ENCODE data around the gene CCSER2. TPM values are rescaled to one million over a fixed set of nuclear protein-coding genes. Genes with fewer than 3 reads are reported as not detected.
"Not testable (repeated sequence)": the region's sequence is repeated elsewhere in the genome, so short reads cannot be mapped to it uniquely, and the experiment has no call there.

The CCSER2 gene
- total RNA-seq, 1 experiment from 2014 or later = 45.0 TPM

- peaks cover 12% of the 10 kb centered on the region for H3K36me3 ChIP-seq
- H3K4me1 ChIP-seq (replicated peaks) = no peaks in the 10 kb centered on the region
Measured at GRCh38 chr10:84477398-84478128, 149.2 kb downstream of the CCSER2 start.

GRCh38 chr10:84478151-84478550 is 149.8 kb downstream of the CCSER2 start:
- Histone ChIP-seq H3K4me3 (no peak overlapping the region), H3K36me3 (peaks cover 12% of the 10 kb centered on the region), H3K27me3 (replicated peaks) (no peaks in the 10 kb centered on the region), H3K9me3 (replicated peaks) (no peaks in the 10 kb centered on the region), H3K27ac (no peak overlapping the region), H3K4me1 (replicated peaks) (no peaks in the 10 kb centered on the region)
- no peak for DNase-seq (ENCODE audit: low read depth in 1 of 2, low spot score in 2 of 2)

More at GRCh38 chr10:84477398-84478128, 149.2 kb downstream of the CCSER2 start:
- DNase-seq (ENCODE audit: low read depth in 1 of 2, low spot score in 2 of 2) = no peak
- no peaks in the 10 kb centered on the region for H3K27me3 ChIP-seq (replicated peaks)
- H3K9me3 ChIP-seq (replicated peaks) = no peaks in the 10 kb centered on the region
- H3K4me3 ChIP-seq = no peak overlapping the region
- no peak overlapping the region for H3K27ac ChIP-seq

GRCh38 chr10:84478679-84479078 is 150.3 kb downstream of the CCSER2 start:
- Histone ChIP-seq H3K4me1 (replicated peaks) (no peaks in the 10 kb centered on the region), H3K9me3 (replicated peaks) (no peaks in the 10 kb centered on the region), H3K36me3 (peaks cover 12% of the 10 kb centered on the region), H3K4me3 (no peak overlapping the region), H3K27ac (no peak overlapping the region), H3K27me3 (replicated peaks) (no peaks in the 10 kb centered on the region)
- no peak for DNase-seq (ENCODE audit: low read depth in 1 of 2, low spot score in 2 of 2)

GRCh38 chr10:84484541-84484940 is 156.2 kb downstream of the CCSER2 start:
- no peaks in the 10 kb centered on the region for H3K4me1 ChIP-seq (replicated peaks)
- no peak overlapping the region for H3K27ac ChIP-seq
- H3K4me3 ChIP-seq = no peak overlapping the region
- no peaks in the 10 kb centered on the region for H3K9me3 ChIP-seq (replicated peaks)
- no peaks in the 10 kb centered on the region for H3K27me3 ChIP-seq (replicated peaks)
- no peak for DNase-seq (ENCODE audit: low read depth in 1 of 2, low spot score in 2 of 2)
- peaks cover 12% of the 10 kb centered on the region; the same call in 1 of the 2 replicates for H3K36me3 ChIP-seq

- no peak overlapping the region for H3K27ac ChIP-seq
- H3K36me3 ChIP-seq = no peaks in the 10 kb centered on the region
- DNase-seq (ENCODE audit: low read depth in 1 of 2, low spot score in 2 of 2) = no peak
- no peaks in the 10 kb centered on the region for H3K27me3 ChIP-seq (replicated peaks)
- peaks cover 19% of the 10 kb centered on the region for H3K4me1 ChIP-seq (replicated peaks)
- no peaks in the 10 kb centered on the region for H3K9me3 ChIP-seq (replicated peaks)
- no peak overlapping the region for H3K4me3 ChIP-seq
Measured at GRCh38 chr10:84493361-84493760, 165.0 kb downstream of the CCSER2 start.

- H3K27ac ChIP-seq = peak overlapping the region; percentile 48
- DNase-seq (ENCODE audit: low read depth in 1 of 2, low spot score in 2 of 2) = peak; percentile 53 to 60
- H3K4me1 ChIP-seq (replicated peaks) = peaks cover 19% of the 10 kb centered on the region
- H3K4me3 ChIP-seq = no peak overlapping the region
- H3K27me3 ChIP-seq (replicated peaks) = no peaks in the 10 kb centered on the region
- H3K36me3 ChIP-seq = no peaks in the 10 kb centered on the region
- H3K9me3 ChIP-seq (replicated peaks) = no peaks in the 10 kb centered on the region
Measured at GRCh38 chr10:84493951-84494848, 165.8 kb downstream of the CCSER2 start.

- peak overlapping the region; percentile 48 for H3K27ac ChIP-seq
Measured at GRCh38 chr10:84494849-84495180, 166.4 kb downstream of the CCSER2 start.

GRCh38 chr10:84497978-84498377 is 169.6 kb downstream of the CCSER2 start:
- H3K9me3 ChIP-seq (replicated peaks) = no peaks in the 10 kb centered on the region
- peaks cover 34% of the 10 kb centered on the region for H3K4me1 ChIP-seq (replicated peaks)
- peaks cover 4% of the 10 kb centered on the region; the same call in 1 of the 2 replicates for H3K36me3 ChIP-seq
- no peak overlapping the region for H3K4me3 ChIP-seq
- DNase-seq (ENCODE audit: low read depth in 1 of 2, low spot score in 2 of 2) = no peak
- no peaks in the 10 kb centered on the region for H3K27me3 ChIP-seq (replicated peaks)
- H3K27ac ChIP-seq = no peak overlapping the region

More at GRCh38 chr10:84494849-84495180, 166.4 kb downstream of the CCSER2 start:
- H3K9me3 ChIP-seq (replicated peaks) = no peaks in the 10 kb centered on the region
- no peak for DNase-seq (ENCODE audit: low read depth in 1 of 2, low spot score in 2 of 2)
- H3K36me3 ChIP-seq = no peaks in the 10 kb centered on the region
- H3K4me1 ChIP-seq (replicated peaks) = peaks cover 22% of the 10 kb centered on the region
- H3K4me3 ChIP-seq = no peak overlapping the region
- H3K27me3 ChIP-seq (replicated peaks) = no peaks in the 10 kb centered on the region

- not testable (repeated sequence) for H3K9me3 ChIP-seq (replicated peaks); H3K27me3 ChIP-seq (replicated peaks); H3K36me3 ChIP-seq; DNase-seq (ENCODE audit: low read depth in 1 of 2, low spot score in 2 of 2); H3K4me3 ChIP-seq; H3K27ac ChIP-seq
- H3K4me1 ChIP-seq (replicated peaks) = peaks cover 29% of the 10 kb centered on the region
Measured at GRCh38 chr10:84499039-84499438, 170.7 kb downstream of the CCSER2 start.

GRCh38 chr10:84499846-84500245 is 171.5 kb downstream of the CCSER2 start:
- Histone ChIP-seq H3K4me1 (replicated peaks) (peaks cover 28% of the 10 kb centered on the region), H3K36me3 (peaks cover 4% of the 10 kb centered on the region; the same call in 1 of the 2 replicates), H3K9me3 (replicated peaks) (no peaks in the 10 kb centered on the region), H3K4me3 (no peak overlapping the region), H3K27me3 (replicated peaks) (no peaks in the 10 kb centered on the region), H3K27ac (no peak overlapping the region)
- DNase-seq (ENCODE audit: low read depth in 1 of 2, low spot score in 2 of 2) = peak in 1 of 2 experiments; percentile 28

- Histone ChIP-seq H3K27ac (peak overlapping the region; percentile 76), H3K27me3 (replicated peaks) (no peaks in the 10 kb centered on the region), H3K9me3 (replicated peaks) (no peaks in the 10 kb centered on the region), H3K4me1 (replicated peaks) (peaks cover 50% of the 10 kb centered on the region), H3K36me3 (peaks cover 15% of the 10 kb centered on the region), H3K4me3 (no peak overlapping the region)
- DNase-seq (ENCODE audit: low read depth in 1 of 2, low spot score in 2 of 2) = peak; percentile 72 to 83
Measured at GRCh38 chr10:84510121-84510520, 181.7 kb downstream of the CCSER2 start.

GRCh38 chr10:84511106-84511505 is 182.7 kb downstream of the CCSER2 start:
- Histone ChIP-seq H3K36me3 (peaks cover 19% of the 10 kb centered on the region), H3K27me3 (replicated peaks) (no peaks in the 10 kb centered on the region), H3K9me3 (replicated peaks) (no peaks in the 10 kb centered on the region), H3K27ac (peak overlapping the region; percentile 76), H3K4me1 (replicated peaks) (peaks cover 49% of the 10 kb centered on the region), H3K4me3 (no peak overlapping the region)
- DNase-seq (ENCODE audit: low read depth in 1 of 2, low spot score in 2 of 2) = no peak

- Histone ChIP-seq H3K27ac (no peak overlapping the region), H3K4me3 (no peak overlapping the region), H3K4me1 (replicated peaks) (peaks cover 45% of the 10 kb centered on the region), H3K27me3 (replicated peaks) (no peaks in the 10 kb centered on the region), H3K36me3 (peaks cover 20% of the 10 kb centered on the region), H3K9me3 (replicated peaks) (no peaks in the 10 kb centered on the region)
- no peak for DNase-seq (ENCODE audit: low read depth in 1 of 2, low spot score in 2 of 2)
Measured at GRCh38 chr10:84511709-84512285, 183.4 kb downstream of the CCSER2 start.

- peaks cover 20% of the 10 kb centered on the region for H3K36me3 ChIP-seq
- H3K27me3 ChIP-seq (replicated peaks) = no peaks in the 10 kb centered on the region
- H3K4me1 ChIP-seq (replicated peaks) = peaks cover 3% of the 10 kb centered on the region; the same call in 1 of the 2 replicates
- H3K4me3 ChIP-seq = no peak overlapping the region
- H3K27ac ChIP-seq = no peak overlapping the region
- DNase-seq (ENCODE audit: low read depth in 1 of 2, low spot score in 2 of 2) = no peak
- no peaks in the 10 kb centered on the region for H3K9me3 ChIP-seq (replicated peaks)
Measured at GRCh38 chr10:84517554-84517953, 189.2 kb downstream of the CCSER2 start.

Measured in SJSA1 (cell line).